Gastrocnemius medialis (tissue), 4 donors: ENCODE measurements around the gene INPP4B. TPM values are rescaled to one million over a fixed set of nuclear protein-coding genes. Genes with fewer than 3 reads are reported as not detected.

Source experiments
- ATAC-seq, 2 donors: fragments of 150-250 bp; one replicate each; pipeline ENCODE4 v1.9.1; 2016
- DNase-seq, 2 donors: peaks; one replicate each; pipeline ENCODE4 v3.0.0-alpha.2; 2019
- H3K27ac ChIP-seq, 4 donors: fragments of 200-600 bp; sonication (generic); 1 replicate in 1 of 4; 2 replicates in 3 of 4; pipeline ENCODE4 v1.5.1; 2016 to 2018; ENCODE audit warnings: mild to moderate bottlenecking in 2 of 4, moderate library complexity in 1 of 4
- H3K27me3 ChIP-seq, 3 donors: fragments of 200-600 bp; sonication (generic) in 2 of 3; 1 replicate in 1 of 3; 2 replicates in 2 of 3; pipeline versions ENCODE4 v1.5.1 to v1.6.0; 2016 to 2019; ENCODE audit warnings: mild to moderate bottlenecking in 1 of 3, moderate library complexity in 1 of 3
- H3K36me3 ChIP-seq, 2 donors: fragments of 200-600 bp; sonication (generic) in 1 of 2; one replicate each; pipeline ENCODE4 v1.5.1; 2017 to 2018
- H3K4me1 ChIP-seq, 2 donors: fragments of 200-600 bp; sonication (generic) in 1 of 2; one replicate each; pipeline ENCODE4 v1.5.1; 2016 to 2017; ENCODE audit warnings: mild to moderate bottlenecking in 2 of 2
- H3K4me3 ChIP-seq, 4 donors: fragments of 200-600 bp; sonication (generic) in 3 of 4; 1 replicate in 1 of 4; 2 replicates in 3 of 4; pipeline ENCODE4 v1.5.1; 2016 to 2019; ENCODE audit warnings: mild to moderate bottlenecking in 2 of 4
- H3K9me3 ChIP-seq, 3 donors: fragments of 200-600 bp; sonication (generic) in 2 of 3; 1 replicate in 1 of 3; 2 replicates in 2 of 3; pipeline ENCODE4 v1.5.1; 2016 to 2019
- POLR2A ChIP-seq, 2 donors: fragments of 450-650 bp; IDR thresholded peaks; one replicate each; pipeline ENCODE4 v1.6.1; 2017; ENCODE audit warnings: antibody characterized with exemption in 2 of 2, mild to moderate bottlenecking in 2 of 2, moderate library complexity in 2 of 2
- in situ Hi-C, 4 donors: fragments of 200-750 bp; cut with MboI; loops; one replicate each; pipeline versions ENCODE4 v1.15.0 to v1.8.0; 2017; ENCODE audit warnings: low sequenced_read_pairs in 4 of 4
- intact Hi-C: fragments of 100-400 bp; cut with DNase I; formaldehyde crosslinking; loops from one replicate; pipeline ENCODE4 v1.15.1; 2023; ENCODE audit warnings: low total_unique reads
- total RNA-seq, 4 donors: library from RNA; depleted of rRNA; stranded (reverse); fragments of >200 nt; gene quantifications; one replicate each; pipeline versions ENCODE4 v1.1.0 to v1.2.3, GENCODE V29; 2016
- TF ChIP-seq, protein P1 (sequence below), 5 experiments: fragments of 450-650 bp in 3 of 5; fragments of 200-600 bp in 2 of 5; sonication (generic) in 2 of 5; IDR thresholded peaks in 4 of 5; conservative IDR thresholded peaks in 1 of 5; 1 replicate in 4 of 5; 2 replicates in 1 of 5; pipeline ENCODE4 v1.5.1; 2016 to 2019; ENCODE audit warnings: antibody characterized with exemption in 5 of 5, mild to moderate bottlenecking in 3 of 5, moderate library complexity in 3 of 5

INPP4B gene
- total RNA-seq, 4 donors from 2014 or later, result 7.5 to 23.6 (median 9.1) TPM

DNA sequence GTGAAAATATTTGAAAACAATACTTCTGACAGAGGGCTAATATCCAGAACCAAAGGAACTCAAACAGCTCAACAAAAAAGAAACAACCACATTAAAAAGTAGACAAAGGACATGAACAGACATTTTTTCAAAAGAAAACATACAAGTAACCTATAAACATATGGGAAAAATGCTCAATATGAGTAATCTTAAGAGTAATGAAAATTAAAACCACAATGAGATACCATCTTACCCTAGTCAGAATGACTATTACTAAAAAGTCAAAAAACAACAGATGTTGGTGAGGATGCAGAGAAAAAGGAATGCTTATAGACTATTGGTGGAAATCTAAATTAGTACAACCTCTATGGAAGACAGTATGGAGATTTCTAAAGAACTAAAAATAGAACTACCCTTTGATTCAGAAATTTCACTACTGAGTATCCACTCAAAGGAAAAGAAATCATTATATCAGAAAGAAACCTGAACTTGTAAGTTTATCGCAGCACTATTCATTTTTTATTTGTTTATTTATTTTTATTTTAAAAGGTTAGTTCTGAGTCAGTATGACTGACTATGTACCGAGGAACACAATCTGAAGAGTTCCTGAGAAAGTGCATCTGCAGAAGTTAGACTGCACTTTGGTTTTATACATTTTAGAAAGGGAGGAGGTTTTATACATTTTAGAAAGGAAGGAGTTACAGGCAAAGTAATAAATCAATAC is 231.3 kb downstream of the INPP4B start:
- in situ Hi-C loops, result no loop called here

DNA sequence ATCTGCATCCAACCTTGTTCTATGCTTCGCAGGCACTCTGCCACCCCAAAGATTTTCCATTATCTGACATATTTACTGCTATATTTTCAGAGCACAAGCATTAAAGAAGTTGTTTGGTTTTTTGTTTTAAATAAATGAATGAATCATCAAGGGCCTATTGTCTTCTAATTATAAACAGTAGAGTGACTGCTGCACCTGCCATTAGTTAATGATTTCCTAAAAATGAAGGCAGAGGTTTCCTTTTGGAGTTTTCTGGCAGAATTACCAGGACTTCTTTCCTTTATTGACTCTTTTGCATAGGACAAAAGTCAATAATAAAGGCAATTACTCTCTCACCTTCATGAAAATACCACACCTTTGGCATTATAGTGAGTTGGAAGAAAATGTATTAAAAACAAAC is 238.1 kb downstream of the INPP4B start:
- no peak for ATAC-seq
- no peak for TF ChIP-seq POLR2A (IDR thresholded peaks at IDR 0.05)
- TF ChIP-seq, protein P1, sequence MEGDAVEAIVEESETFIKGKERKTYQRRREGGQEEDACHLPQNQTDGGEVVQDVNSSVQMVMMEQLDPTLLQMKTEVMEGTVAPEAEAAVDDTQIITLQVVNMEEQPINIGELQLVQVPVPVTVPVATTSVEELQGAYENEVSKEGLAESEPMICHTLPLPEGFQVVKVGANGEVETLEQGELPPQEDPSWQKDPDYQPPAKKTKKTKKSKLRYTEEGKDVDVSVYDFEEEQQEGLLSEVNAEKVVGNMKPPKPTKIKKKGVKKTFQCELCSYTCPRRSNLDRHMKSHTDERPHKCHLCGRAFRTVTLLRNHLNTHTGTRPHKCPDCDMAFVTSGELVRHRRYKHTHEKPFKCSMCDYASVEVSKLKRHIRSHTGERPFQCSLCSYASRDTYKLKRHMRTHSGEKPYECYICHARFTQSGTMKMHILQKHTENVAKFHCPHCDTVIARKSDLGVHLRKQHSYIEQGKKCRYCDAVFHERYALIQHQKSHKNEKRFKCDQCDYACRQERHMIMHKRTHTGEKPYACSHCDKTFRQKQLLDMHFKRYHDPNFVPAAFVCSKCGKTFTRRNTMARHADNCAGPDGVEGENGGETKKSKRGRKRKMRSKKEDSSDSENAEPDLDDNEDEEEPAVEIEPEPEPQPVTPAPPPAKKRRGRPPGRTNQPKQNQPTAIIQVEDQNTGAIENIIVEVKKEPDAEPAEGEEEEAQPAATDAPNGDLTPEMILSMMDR (IDR thresholded peaks at IDR 0.05 in 4 of 5, conservative IDR thresholded peaks at IDR 0.05 in 1 of 5), result no peak
- intact Hi-C loops, result no loop called here
- no peaks in the 10 kb centered on the region for H3K9me3 ChIP-seq
- in situ Hi-C loops, result no loop called here
- no peak overlapping the region for H3K27ac ChIP-seq
- DNase-seq, result no peak
- no peaks in the 10 kb centered on the region for H3K27me3 ChIP-seq
- no peaks in the 10 kb centered on the region for H3K4me1 ChIP-seq
- no peak overlapping the region for H3K4me3 ChIP-seq
- no peaks in the 10 kb centered on the region for H3K36me3 ChIP-seq

More for the DNA sequence above, 231.3 kb downstream of the INPP4B start:
- TF ChIP-seq, protein P1 (IDR thresholded peaks at IDR 0.05 in 4 of 5, conservative IDR thresholded peaks at IDR 0.05 in 1 of 5), result no peak
- TF ChIP-seq POLR2A (IDR thresholded peaks at IDR 0.05), result no peak
- Histone ChIP-seq H3K36me3 (no peaks in the 10 kb centered on the region), H3K4me1 (no peaks in the 10 kb centered on the region), H3K4me3 (no peak overlapping the region), H3K27ac (no peak overlapping the region), H3K9me3 (no peaks in the 10 kb centered on the region), H3K27me3 (no peaks in the 10 kb centered on the region)
- DNase-seq (no peak), ATAC-seq (no peak)
- intact Hi-C loops, result no loop called here

DNA sequence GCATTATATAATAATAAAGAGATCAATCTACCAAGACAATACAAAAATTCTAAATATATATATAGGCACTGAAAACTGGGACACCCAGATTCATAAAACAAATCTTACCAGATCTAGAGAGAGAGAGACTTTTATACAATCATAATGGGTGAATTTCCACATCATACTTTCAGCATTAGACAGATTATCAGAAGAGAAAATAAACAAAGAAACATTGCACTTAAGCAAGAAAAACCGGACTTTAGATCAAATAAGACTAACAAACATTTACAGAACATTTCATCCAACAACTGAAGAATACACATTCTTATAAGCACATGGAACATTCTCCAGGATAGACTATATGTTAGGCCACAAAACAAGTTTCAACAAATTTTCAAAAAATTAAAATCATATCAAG is 245.1 kb downstream of the INPP4B start:
- in situ Hi-C loops (no loop called here), intact Hi-C loops (no loop called here)
- Histone ChIP-seq H3K27ac (no peak overlapping the region), H3K4me3 (no peak overlapping the region), H3K4me1 (no peaks in the 10 kb centered on the region), H3K9me3 (no peaks in the 10 kb centered on the region), H3K36me3 (no peaks in the 10 kb centered on the region), H3K27me3 (no peaks in the 10 kb centered on the region)
- ATAC-seq (no peak), DNase-seq (no peak)
- TF ChIP-seq, protein P1 (IDR thresholded peaks at IDR 0.05 in 4 of 5, conservative IDR thresholded peaks at IDR 0.05 in 1 of 5), result no peak
- TF ChIP-seq POLR2A (IDR thresholded peaks at IDR 0.05), result no peak

DNA sequence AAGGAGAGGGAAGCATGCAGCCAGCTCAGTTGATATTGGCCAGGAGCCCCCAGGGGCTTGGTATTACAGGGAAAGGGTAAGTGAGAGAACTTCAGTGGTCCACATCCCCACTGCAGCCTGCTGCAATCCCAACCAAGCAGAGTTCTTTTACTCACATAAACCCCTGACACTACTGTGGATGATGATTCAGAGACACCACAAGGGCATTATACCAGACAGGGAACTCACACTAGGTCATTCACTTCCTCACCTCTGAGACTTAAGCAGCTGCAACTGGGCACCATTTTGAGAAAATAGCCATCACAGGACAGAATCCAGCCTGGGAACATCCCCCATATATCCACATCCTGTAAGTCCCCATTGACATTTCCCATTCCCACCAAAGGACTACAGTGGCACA is 248.0 kb downstream of the INPP4B start:
- H3K4me1 ChIP-seq, result no peaks in the 10 kb centered on the region
- TF ChIP-seq POLR2A (IDR thresholded peaks at IDR 0.05), result no peak
- TF ChIP-seq, protein P1 (IDR thresholded peaks at IDR 0.05 in 4 of 5, conservative IDR thresholded peaks at IDR 0.05 in 1 of 5), result no peak
- no peaks in the 10 kb centered on the region for H3K27me3 ChIP-seq
- H3K27ac ChIP-seq, result no peak overlapping the region
- H3K36me3 ChIP-seq, result no peaks in the 10 kb centered on the region
- no peak overlapping the region for H3K4me3 ChIP-seq
- DNase-seq (no peak), ATAC-seq (no peak)
- intact Hi-C loops, result no loop called here
- H3K9me3 ChIP-seq, result no peaks in the 10 kb centered on the region
- in situ Hi-C loops, result no loop called here

DNA sequence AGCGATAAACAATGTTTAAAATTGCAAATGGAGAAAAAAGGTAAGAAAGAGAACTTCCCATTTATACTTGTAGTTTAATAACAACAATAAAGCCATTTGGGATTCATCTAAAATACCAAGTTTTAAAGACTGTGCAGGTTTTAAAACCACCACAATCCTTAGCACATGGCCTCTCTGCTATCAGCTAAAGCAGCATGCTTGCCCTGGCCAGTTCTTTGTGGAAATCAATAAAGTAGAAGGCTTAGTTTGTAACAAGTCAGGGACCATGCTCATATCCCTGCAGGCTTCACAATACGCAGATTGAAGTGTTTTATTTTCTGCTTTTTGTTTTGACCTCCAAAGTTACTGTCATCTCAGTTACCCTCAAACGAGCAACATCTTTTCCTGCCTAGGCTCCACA is 249.5 kb downstream of the INPP4B start:
- DNase-seq, result no peak
- Histone ChIP-seq H3K36me3 (no peaks in the 10 kb centered on the region), H3K4me1 (no peaks in the 10 kb centered on the region), H3K27me3 (no peaks in the 10 kb centered on the region), H3K4me3 (no peak overlapping the region), H3K27ac (no peak overlapping the region), H3K9me3 (no peaks in the 10 kb centered on the region)
- intact Hi-C loops, result no loop called here
- ATAC-seq, result no peak
- in situ Hi-C loops, result no loop called here
- TF ChIP-seq, protein P1 (IDR thresholded peaks at IDR 0.05 in 4 of 5, conservative IDR thresholded peaks at IDR 0.05 in 1 of 5), result no peak
- no peak for TF ChIP-seq POLR2A (IDR thresholded peaks at IDR 0.05)
